ACC112 (cell line): Measurements from ENCODE around the gene MEP1A.

ENCODE experiments used
- H2AFZ ChIP-seq: fragments of 200-600 bp; sonication (generic); one replicate; pipeline ENCODE4 v1.6.0; 2017; ENCODE audit warnings: antibody characterized with exemption, low read length; ENCODE audit not compliant: unreplicated experiment
- H3K27ac ChIP-seq: fragments of 200-600 bp; sonication (generic); 2 replicates; pipeline ENCODE4 v1.5.1; 2014; ENCODE audit warnings: low read depth, mild to moderate bottlenecking, antibody characterized with exemption, low read length, moderate library complexity
- H3K27me3 ChIP-seq: fragments of 200-600 bp; sonication (generic); 2 replicates; pipeline ENCODE4 v1.6.1; 2014; ENCODE audit warnings: mild to moderate bottlenecking, antibody characterized with exemption, low read length, moderate library complexity, mixed read lengths; ENCODE audit not compliant: insufficient read depth
- H3K36me3 ChIP-seq: fragments of 200-600 bp; sonication (generic); 2 replicates; pipeline ENCODE4 v1.6.1; 2016; ENCODE audit warnings: mild to moderate bottlenecking, antibody characterized with exemption, low read length, moderate library complexity, mixed read lengths; ENCODE audit not compliant: insufficient read depth
- H3K4me1 ChIP-seq: fragments of 200-600 bp; sonication (generic); one replicate; pipeline ENCODE4 v1.6.1; 2016; ENCODE audit warnings: low read length, mixed read lengths; ENCODE audit not compliant: insufficient read depth, unreplicated experiment, control insufficient read depth
- H3K4me3 ChIP-seq: fragments of 200-600 bp; sonication (generic); 2 replicates; pipeline ENCODE4 v1.5.1; 2014; ENCODE audit warnings: mild to moderate bottlenecking, low read depth, low read length
- H3K79me2 ChIP-seq: fragments of 200-600 bp; sonication (generic); one replicate; pipeline ENCODE4 v1.6.0; 2016; ENCODE audit warnings: low read length; ENCODE audit not compliant: control insufficient read depth, unreplicated experiment, insufficient read depth

MEP1A gene

GRCh38 chr6:46863791-46864190, 70.6 kb downstream of the MEP1A start:
- H3K36me3 ChIP-seq: no peaks in the 10 kb centered on the region
- H2AFZ ChIP-seq: no peak overlapping the region
- H3K27ac ChIP-seq: no peak overlapping the region
- no peaks in the 10 kb centered on the region for H3K79me2 ChIP-seq
- no peak overlapping the region for H3K4me3 ChIP-seq
- H3K27me3 ChIP-seq: peaks cover 15% of the 10 kb centered on the region; the same call in 1 of the 2 replicates
- H3K4me1 ChIP-seq: no peaks in the 10 kb centered on the region

GRCh38 chr6:46865221-46865620, 72.0 kb downstream of the MEP1A start:
- no peaks in the 10 kb centered on the region for H3K79me2 ChIP-seq
- no peaks in the 10 kb centered on the region for H3K4me1 ChIP-seq
- no peak overlapping the region for H2AFZ ChIP-seq
- H3K36me3 ChIP-seq: no peaks in the 10 kb centered on the region
- H3K27me3 ChIP-seq: peaks cover 15% of the 10 kb centered on the region; the same call in 1 of the 2 replicates
- no peak overlapping the region for H3K4me3 ChIP-seq
- no peak overlapping the region for H3K27ac ChIP-seq

DNA sequence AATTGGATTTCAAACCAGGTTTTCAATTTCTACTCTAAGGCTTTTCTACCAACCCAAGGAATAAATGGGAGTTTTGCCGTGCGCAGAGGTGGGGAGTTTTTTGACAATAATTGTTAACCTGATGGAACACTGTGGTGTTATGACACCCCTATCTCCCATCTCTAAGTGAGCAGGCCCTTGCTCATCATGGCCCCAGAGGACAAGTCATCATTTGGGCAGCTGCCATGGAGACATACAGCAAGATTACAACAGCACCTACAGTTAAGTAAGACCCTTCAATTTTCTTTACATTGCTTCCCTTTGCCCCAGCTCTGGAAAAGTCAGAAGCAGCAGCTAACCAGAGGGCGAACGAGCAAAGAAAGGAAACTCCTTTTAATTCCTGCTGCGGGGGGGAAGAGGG, 74.2 kb downstream of the MEP1A start:
- H2AFZ ChIP-seq: no peak overlapping the region
- H3K27ac ChIP-seq: no peak overlapping the region
- no peaks in the 10 kb centered on the region for H3K4me1 ChIP-seq
- no peak overlapping the region for H3K4me3 ChIP-seq
- no peaks in the 10 kb centered on the region for H3K79me2 ChIP-seq
- no peaks in the 10 kb centered on the region for H3K36me3 ChIP-seq
- peaks cover 12% of the 10 kb centered on the region for H3K27me3 ChIP-seq

GRCh38 chr6:46876126-46876525, 82.9 kb downstream of the MEP1A start:
- Histone ChIP-seq H3K36me3 (no peaks in the 10 kb centered on the region), H3K27ac (no peak overlapping the region), H3K4me1 (no peaks in the 10 kb centered on the region), H3K27me3 (peaks cover 33% of the 10 kb centered on the region), H3K79me2 (no peaks in the 10 kb centered on the region), H3K4me3 (no peak overlapping the region), H2AFZ (no peak overlapping the region)

DNA sequence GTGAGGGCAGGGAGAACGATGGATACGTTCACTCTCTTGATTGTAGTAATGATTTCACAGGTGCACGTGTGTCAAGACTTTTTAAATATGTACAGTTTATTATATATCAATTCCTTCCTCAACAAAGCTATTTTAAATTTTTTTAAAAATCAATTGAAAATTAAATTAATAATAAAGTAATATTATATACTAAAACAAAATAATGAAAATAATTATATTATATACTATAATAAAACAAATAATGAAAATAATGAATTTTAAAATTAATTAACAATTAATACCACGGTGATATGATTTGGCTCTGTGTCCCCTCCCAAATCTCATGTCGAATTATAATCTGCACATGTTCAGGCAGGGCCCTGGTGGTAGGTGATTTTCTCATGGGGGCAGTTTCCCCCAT, 85.8 kb downstream of the MEP1A start:
- H3K4me1 ChIP-seq: no peaks in the 10 kb centered on the region
- H3K27ac ChIP-seq: no peak overlapping the region
- peaks cover 38% of the 10 kb centered on the region for H3K27me3 ChIP-seq
- no peak overlapping the region for H3K4me3 ChIP-seq
- H2AFZ ChIP-seq: no peak overlapping the region
- no peaks in the 10 kb centered on the region for H3K79me2 ChIP-seq
- H3K36me3 ChIP-seq: no peaks in the 10 kb centered on the region

GRCh38 chr6:46882645-46883044, 89.5 kb downstream of the MEP1A start:
- H3K4me1 ChIP-seq: no peaks in the 10 kb centered on the region
- no peak overlapping the region for H2AFZ ChIP-seq
- no peaks in the 10 kb centered on the region for H3K36me3 ChIP-seq
- H3K27ac ChIP-seq: no peak overlapping the region
- H3K79me2 ChIP-seq: no peaks in the 10 kb centered on the region
- H3K4me3 ChIP-seq: no peak overlapping the region
- H3K27me3 ChIP-seq: peaks cover 32% of the 10 kb centered on the region

DNA sequence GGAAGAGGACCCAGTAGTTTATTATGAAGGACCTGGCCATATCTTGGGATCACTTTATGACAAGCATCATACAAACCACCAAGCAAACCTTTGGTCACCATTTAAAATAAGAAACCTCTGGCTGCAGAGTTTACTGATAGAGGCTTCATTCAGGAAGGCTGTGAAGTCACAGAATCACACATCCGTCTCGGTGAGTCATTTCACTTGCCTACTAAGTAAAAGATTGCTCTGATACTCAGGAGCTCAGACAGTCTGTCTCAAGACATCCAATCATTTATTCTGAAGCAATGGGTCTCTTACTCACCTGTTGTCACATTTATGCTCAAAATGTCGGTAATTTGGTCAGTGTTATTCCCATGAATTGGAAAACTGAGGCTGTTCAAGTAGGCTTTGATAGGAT, 94.8 kb downstream of the MEP1A start:
- peaks cover 14% of the 10 kb centered on the region; the same call in 1 of the 2 replicates for H3K27me3 ChIP-seq
- H3K79me2 ChIP-seq: no peaks in the 10 kb centered on the region
- no peaks in the 10 kb centered on the region for H3K4me1 ChIP-seq
- H3K27ac ChIP-seq: no peak overlapping the region
- no peak overlapping the region for H2AFZ ChIP-seq
- no peaks in the 10 kb centered on the region for H3K36me3 ChIP-seq
- H3K4me3 ChIP-seq: no peak overlapping the region

GRCh38 chr6:46888578-46888977, 95.4 kb downstream of the MEP1A start:
- Histone ChIP-seq H3K4me3 (no peak overlapping the region), H2AFZ (no peak overlapping the region), H3K4me1 (no peaks in the 10 kb centered on the region), H3K27me3 (peaks cover 9% of the 10 kb centered on the region; the same call in 1 of the 2 replicates), H3K79me2 (no peaks in the 10 kb centered on the region), H3K27ac (no peak overlapping the region), H3K36me3 (no peaks in the 10 kb centered on the region)
